HG02938 (cell line): ENCODE results near the gene AKR1A1.
A peak's percentile ranks its signal among the peaks of the same experiment; 100 is the strongest.
"Not testable (repeated sequence)": the region's sequence is repeated elsewhere in the genome, so short reads cannot be mapped to it uniquely, and the experiment has no call there.

Experiments
- ATAC-seq: cut with Tn5 transposase; IDR thresholded peaks from one replicate; pipeline ENCODE4 v1.9.1; 2021; ENCODE audit warnings: mild to moderate bottlenecking, moderate library complexity; ENCODE audit not compliant: unreplicated experiment

The AKR1A1 gene

GRCh38 chr1:45523516-45523915 is 27.1 kb upstream of the AKR1A1 start:
- ATAC-seq: not testable (repeated sequence)

GRCh38 chr1:45523975-45524374 is 26.7 kb upstream of the AKR1A1 start:
- ATAC-seq: not testable (repeated sequence)

GRCh38 chr1:45526135-45526644 is 24.4 kb upstream of the AKR1A1 start:
- no peak for ATAC-seq

- no peak for ATAC-seq
These were observed 19.9 kb upstream of the AKR1A1 start for GRCh38 chr1:45530632-45531135.

GRCh38 chr1:45531873-45532272 is 18.8 kb upstream of the AKR1A1 start:
- ATAC-seq: no peak

- no peak for ATAC-seq
These were observed 14.4 kb upstream of the AKR1A1 start for GRCh38 chr1:45535988-45536766.

- no peak for ATAC-seq
These were observed 13.7 kb upstream of the AKR1A1 start for GRCh38 chr1:45536886-45537285.

- ATAC-seq: no peak
These were observed 9.4 kb upstream of the AKR1A1 start for GRCh38 chr1:45541193-45541592.

- ATAC-seq: no peak
These were observed 8.0 kb upstream of the AKR1A1 start for GRCh38 chr1:45542591-45542990.

- peak; percentile 39 for ATAC-seq
These were observed 6.8 kb upstream of the AKR1A1 start for GRCh38 chr1:45543581-45544417.

GRCh38 chr1:45544530-45544929 is 6.1 kb upstream of the AKR1A1 start:
- no peak for ATAC-seq

GRCh38 chr1:45545019-45545493 is 5.6 kb upstream of the AKR1A1 start:
- no peak for ATAC-seq

- ATAC-seq: no peak
These were observed 4.9 kb upstream of the AKR1A1 start for GRCh38 chr1:45545553-45546310.

GRCh38 chr1:45551684-45552083 is 1.1 kb downstream of the AKR1A1 start:
- no peak for ATAC-seq

- no peak for ATAC-seq
These were observed 1.7 kb downstream of the AKR1A1 start for GRCh38 chr1:45552331-45552730.

GRCh38 chr1:45554198-45554597 is 3.6 kb downstream of the AKR1A1 start:
- ATAC-seq: no peak

GRCh38 chr1:45557422-45557944 is 6.9 kb downstream of the AKR1A1 start:
- no peak for ATAC-seq

GRCh38 chr1:45563843-45564242 is 13.2 kb downstream of the AKR1A1 start:
- ATAC-seq: no peak

GRCh38 chr1:45566722-45567121 is 16.1 kb downstream of the AKR1A1 start:
- no peak for ATAC-seq

- ATAC-seq: no peak
These were observed 17.3 kb downstream of the AKR1A1 start for GRCh38 chr1:45567911-45568310.

- ATAC-seq: no peak
These were observed 17.8 kb downstream of the AKR1A1 start for GRCh38 chr1:45568421-45568820.
